Activated T-helper 2 cell treated with anti-CD3 and anti-CD28 coated beads, Interferon-gamma antibody, Interleukin-2, Interleukin-4, amounts not matched to agents 10 μg/mL and 5 μg/mL and 100 μg/mL, durations not matched to agents 14 hours and 24 hours and 36 hours (primary cell): ENCODE data around the gene SMIM45.

Experiments used
- DNase-seq: peaks from one replicate; pipeline ENCODE4 v3.0.0; 2021; ENCODE audit warnings: low spot score
- H3K27ac Mint-ChIP-seq: one replicate; pipeline ENCODE4 v1.8.0; 2021; ENCODE audit warnings: mixed read lengths
- H3K27me3 Mint-ChIP-seq: one replicate; pipeline ENCODE4 v1.8.0; 2021; ENCODE audit warnings: low read depth, mixed read lengths
- H3K36me3 Mint-ChIP-seq: one replicate; pipeline ENCODE4 v1.8.0; 2021; ENCODE audit warnings: low read depth, mixed read lengths
- H3K4me1 Mint-ChIP-seq: one replicate; pipeline ENCODE4 v1.8.0; 2021; ENCODE audit warnings: low read depth, mixed read lengths
- H3K4me3 Mint-ChIP-seq: one replicate; pipeline ENCODE4 v1.8.0; 2021; ENCODE audit warnings: low read depth, mild to moderate bottlenecking, moderate library complexity, mixed read lengths
- H3K9me3 Mint-ChIP-seq: one replicate; pipeline ENCODE4 v1.8.0; 2021; ENCODE audit warnings: mixed read lengths
- intact Hi-C: fragments of 100-400 bp; cut with micrococcal nuclease; formaldehyde crosslinking; loops from one replicate; pipeline ENCODE4 v1.15.1; 2023

Gene SMIM45

GRCh38 chr22:41951898-41952474 lies at the start of gene SMIM45:
Gene SMIM45, plus strand, starts transcription at chr22:41952150.
- H3K4me1 Mint-ChIP-seq: peaks cover 8% of the 10 kb centered on the region
- H3K4me3 Mint-ChIP-seq: no peak within 1 kb of the TSS

GRCh38 chr22:41902932-41903421 lies 49.0 kb upstream of the SMIM45 start:
- no peak overlapping the region for H3K4me3 Mint-ChIP-seq
- H3K27ac Mint-ChIP-seq: no peak overlapping the region
- H3K36me3 Mint-ChIP-seq: peaks cover 63% of the 10 kb centered on the region
- H3K9me3 Mint-ChIP-seq: no peaks in the 10 kb centered on the region
- no peak for DNase-seq
- intact Hi-C loops: no loop called here
- H3K4me1 Mint-ChIP-seq: peaks cover 7% of the 10 kb centered on the region
- H3K27me3 Mint-ChIP-seq: no peaks in the 10 kb centered on the region

More at GRCh38 chr22:41951898-41952474, at the start of gene SMIM45:
- Mint-ChIP-seq H3K9me3 (no peaks in the 10 kb centered on the region), H3K36me3 (no peaks in the 10 kb centered on the region), H3K27me3 (no peaks in the 10 kb centered on the region), H3K27ac (no peak within 1 kb of the TSS)
- DNase-seq: no peak
- intact Hi-C loops: no loop called here

- no peak overlapping the region for H3K27ac Mint-ChIP-seq
- intact Hi-C loops: no loop called here
- no peak overlapping the region for H3K4me3 Mint-ChIP-seq
- H3K27me3 Mint-ChIP-seq: peaks cover 4% of the 10 kb centered on the region
- DNase-seq: no peak
- peaks cover 20% of the 10 kb centered on the region for H3K4me1 Mint-ChIP-seq
- peaks cover 56% of the 10 kb centered on the region for H3K36me3 Mint-ChIP-seq
- H3K9me3 Mint-ChIP-seq: no peaks in the 10 kb centered on the region
Observed at GRCh38 chr22:41904450-41905410, 47.2 kb upstream of the SMIM45 start.

- Mint-ChIP-seq H3K4me3 (no peak overlapping the region), H3K9me3 (no peaks in the 10 kb centered on the region), H3K27ac (no peak overlapping the region), H3K36me3 (peaks cover 47% of the 10 kb centered on the region), H3K27me3 (peaks cover 5% of the 10 kb centered on the region), H3K4me1 (peaks cover 20% of the 10 kb centered on the region)
- intact Hi-C loops: no loop called here
- no peak for DNase-seq
Observed at GRCh38 chr22:41905411-41906202, 46.3 kb upstream of the SMIM45 start.

- Mint-ChIP-seq H3K4me3 (no peak overlapping the region), H3K4me1 (peaks cover 21% of the 10 kb centered on the region), H3K9me3 (no peaks in the 10 kb centered on the region), H3K27me3 (peaks cover 12% of the 10 kb centered on the region), H3K36me3 (peaks cover 43% of the 10 kb centered on the region), H3K27ac (no peak overlapping the region)
- DNase-seq: no peak
- intact Hi-C loops: no loop called here
Observed at GRCh38 chr22:41906822-41907221, 45.1 kb upstream of the SMIM45 start.

GRCh38 chr22:41907436-41908401 lies 44.2 kb upstream of the SMIM45 start:
- Mint-ChIP-seq H3K4me3 (no peak overlapping the region), H3K27me3 (peaks cover 21% of the 10 kb centered on the region), H3K4me1 (peaks cover 23% of the 10 kb centered on the region), H3K36me3 (peaks cover 35% of the 10 kb centered on the region), H3K9me3 (no peaks in the 10 kb centered on the region), H3K27ac (no peak overlapping the region)
- intact Hi-C loops: no loop called here
- DNase-seq: no peak

GRCh38 chr22:41908411-41909309 lies 43.3 kb upstream of the SMIM45 start:
- H3K4me3 Mint-ChIP-seq: no peak overlapping the region
- intact Hi-C loops: no loop called here
- H3K4me1 Mint-ChIP-seq: peaks cover 30% of the 10 kb centered on the region
- no peak overlapping the region for H3K27ac Mint-ChIP-seq
- no peaks in the 10 kb centered on the region for H3K9me3 Mint-ChIP-seq
- peaks cover 28% of the 10 kb centered on the region for H3K27me3 Mint-ChIP-seq
- no peak for DNase-seq
- peaks cover 30% of the 10 kb centered on the region for H3K36me3 Mint-ChIP-seq

- H3K36me3 Mint-ChIP-seq: peaks cover 25% of the 10 kb centered on the region
- no peak overlapping the region for H3K27ac Mint-ChIP-seq
- peaks cover 30% of the 10 kb centered on the region for H3K4me1 Mint-ChIP-seq
- intact Hi-C loops: no loop called here
- no peak for DNase-seq
- H3K4me3 Mint-ChIP-seq: no peak overlapping the region
- H3K9me3 Mint-ChIP-seq: no peaks in the 10 kb centered on the region
- H3K27me3 Mint-ChIP-seq: peaks cover 28% of the 10 kb centered on the region
Observed at GRCh38 chr22:41909310-41910049, 42.5 kb upstream of the SMIM45 start.

- Mint-ChIP-seq H3K36me3 (peaks cover 25% of the 10 kb centered on the region), H3K4me1 (peaks cover 30% of the 10 kb centered on the region), H3K27me3 (peaks cover 30% of the 10 kb centered on the region), H3K27ac (no peak overlapping the region), H3K4me3 (no peak overlapping the region), H3K9me3 (no peaks in the 10 kb centered on the region)
- intact Hi-C loops: no loop called here
- no peak for DNase-seq
Observed at GRCh38 chr22:41910050-41911000, 41.6 kb upstream of the SMIM45 start.

- no peak overlapping the region for H3K4me3 Mint-ChIP-seq
- intact Hi-C loops: no loop called here
- H3K9me3 Mint-ChIP-seq: no peaks in the 10 kb centered on the region
- H3K27ac Mint-ChIP-seq: no peak overlapping the region
- DNase-seq: no peak
- H3K36me3 Mint-ChIP-seq: peaks cover 19% of the 10 kb centered on the region
- H3K4me1 Mint-ChIP-seq: peaks cover 30% of the 10 kb centered on the region
- peaks cover 37% of the 10 kb centered on the region for H3K27me3 Mint-ChIP-seq
Observed at GRCh38 chr22:41911001-41911611, 40.8 kb upstream of the SMIM45 start.
